ENCODE results near the gene NFATC2. TPM values are rescaled to one million over a fixed set of nuclear protein-coding genes. Genes with fewer than 3 reads are reported as not detected.

Gene NFATC2
- total RNA-seq, 4 donors from 2014 or later, result 8.8 to 15.6 (median 13.0) TPM

- no peak for DNase-seq (ENCODE audit: extremely low spot score)
- peaks cover 4 to 8% (median 7%) of the 10 kb centered on the region in 4 donors for H3K4me1 ChIP-seq
- H3K4me3 ChIP-seq, result no peak overlapping the region
- intact Hi-C loops (cut with DNase I), result no loop called here
- H3K27me3 ChIP-seq, result no peaks in the 10 kb centered on the region
- 97% methylated on average over 7 of the region's 7 CpGs for WGBS
- H3K27ac ChIP-seq (replicated peaks in 1 of 4), result no peak overlapping the region
- TF ChIP-seq EP300 (IDR thresholded peaks at IDR 0.05) (no peak), POLR2AphosphoS5 (IDR thresholded peaks at IDR 0.05) (no peak), POLR2A (IDR thresholded peaks at IDR 0.05; ENCODE audit: low read depth) (no peak), CTCF (IDR thresholded peaks at IDR 0.05) (no peak)
- no peaks in the 10 kb centered on the region for H3K9me3 ChIP-seq
- no peaks in the 10 kb centered on the region for H3K36me3 ChIP-seq
Observed at GRCh38 chr20:51547951-51548350, 5.4 kb upstream of the NFATC2 start.

- TF ChIP-seq CTCF (IDR thresholded peaks at IDR 0.05), result no peak
- no peak for TF ChIP-seq EP300 (IDR thresholded peaks at IDR 0.05)
- no peak for TF ChIP-seq POLR2AphosphoS5 (IDR thresholded peaks at IDR 0.05)
- TF ChIP-seq POLR2A (IDR thresholded peaks at IDR 0.05; ENCODE audit: low read depth), result no peak
- DNase-seq (ENCODE audit: extremely low spot score), result no peak
- Histone ChIP-seq H3K4me3 (no peak overlapping the region), H3K9me3 (no peaks in the 10 kb centered on the region), H3K36me3 (no peaks in the 10 kb centered on the region), H3K27ac (replicated peaks in 1 of 4) (no peak overlapping the region), H3K4me1 (peaks cover 26 to 31% (median 31%) of the 10 kb centered on the region in 4 donors), H3K27me3 (no peaks in the 10 kb centered on the region)
- intact Hi-C loops (cut with DNase I), result no loop called here
- WGBS, result 85% methylated on average over 2 of the region's 2 CpGs
Observed at GRCh38 chr20:51545515-51545914, 3.0 kb upstream of the NFATC2 start.

GRCh38 chr20:51543422-51543788 lies 886 bp upstream of the NFATC2 start:
- intact Hi-C loops (cut with DNase I), result no loop called here
- Histone ChIP-seq H3K4me3 (peak overlapping the region in 2 of 4 donors; percentile 52 to 53), H3K36me3 (no peaks in the 10 kb centered on the region), H3K27ac (replicated peaks in 1 of 4) (peak overlapping the region; percentile 5 to 85 (median 72)), H3K27me3 (no peaks in the 10 kb centered on the region), H3K9me3 (no peaks in the 10 kb centered on the region), H3K4me1 (peaks cover 26 to 38% (median 36%) of the 10 kb centered on the region in 4 donors)
- WGBS, result 70% methylated on average over 7 of the region's 7 CpGs
- no peak for DNase-seq (ENCODE audit: extremely low spot score)
- no peak for TF ChIP-seq POLR2AphosphoS5 (IDR thresholded peaks at IDR 0.05)
- no peak for TF ChIP-seq CTCF (IDR thresholded peaks at IDR 0.05)
- TF ChIP-seq EP300 (IDR thresholded peaks at IDR 0.05), result no peak
- TF ChIP-seq POLR2A (IDR thresholded peaks at IDR 0.05; ENCODE audit: low read depth), result no peak

GRCh38 chr20:51542033-51542570 lies 417 bp downstream of the NFATC2 start:
- DNase-seq (ENCODE audit: extremely low spot score), result no peak
- Histone ChIP-seq H3K27me3 (no peaks in the 10 kb centered on the region), H3K9me3 (peaks cover 0 to 4% (median 0%) of the 10 kb centered on the region in 4 donors), H3K4me3 (peak overlapping the region; percentile 52 to 70 (median 54)), H3K4me1 (peaks cover 26 to 38% (median 36%) of the 10 kb centered on the region in 4 donors), H3K36me3 (no peaks in the 10 kb centered on the region), H3K27ac (replicated peaks in 1 of 4) (peak overlapping the region; percentile 71 to 85 (median 76))
- TF ChIP-seq CTCF (IDR thresholded peaks at IDR 0.05), result peak in 1 of 3 experiments; percentile 15
- no peak for TF ChIP-seq POLR2AphosphoS5 (IDR thresholded peaks at IDR 0.05)
- intact Hi-C loops (cut with DNase I), result no loop called here
- WGBS, result 67% methylated on average over 1 of the region's 29 CpGs

All from esophagus muscularis mucosa (tissue), 4 donors.